Activated naive CD8-positive, alpha-beta T cell treated with anti-CD3 and anti-CD28 coated beads, Interleukin-2, amount 50 U/mL, for 16 hours (primary cell): ENCODE data around the gene CENPC.
"Not testable (repeated sequence)": the region's sequence is repeated elsewhere in the genome, so short reads cannot be mapped to it uniquely, and the experiment has no call there.

Source experiments
- DNase-seq: peaks from one replicate; pipeline ENCODE4 v3.0.0-alpha.2; 2020; ENCODE audit warnings: low read depth, low spot score

CENPC gene

GRCh38 chr4:67552146-67552792, 7.0 kb upstream of the CENPC start:
- DNase-seq = not testable (repeated sequence)

DNA sequence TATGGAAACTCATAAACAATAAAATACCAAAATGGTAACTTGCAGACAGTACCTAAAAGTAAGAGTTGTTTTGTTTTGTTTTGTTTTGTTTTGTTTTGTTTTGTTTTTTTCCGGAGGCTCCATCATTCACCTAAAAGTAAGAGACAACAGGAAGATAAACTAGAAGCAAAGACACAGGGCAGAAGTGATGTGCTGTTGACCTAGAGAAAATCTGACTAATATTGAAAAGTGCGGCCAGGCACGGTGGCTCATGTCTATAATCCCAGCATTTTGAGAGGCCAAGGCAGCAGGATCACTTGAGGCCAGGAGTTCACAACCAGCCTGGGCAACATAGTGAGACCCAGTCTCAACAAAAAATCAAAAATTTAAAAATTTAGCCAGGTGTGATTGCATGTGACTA, 5.6 kb upstream of the CENPC start:
- no peak for DNase-seq

DNA sequence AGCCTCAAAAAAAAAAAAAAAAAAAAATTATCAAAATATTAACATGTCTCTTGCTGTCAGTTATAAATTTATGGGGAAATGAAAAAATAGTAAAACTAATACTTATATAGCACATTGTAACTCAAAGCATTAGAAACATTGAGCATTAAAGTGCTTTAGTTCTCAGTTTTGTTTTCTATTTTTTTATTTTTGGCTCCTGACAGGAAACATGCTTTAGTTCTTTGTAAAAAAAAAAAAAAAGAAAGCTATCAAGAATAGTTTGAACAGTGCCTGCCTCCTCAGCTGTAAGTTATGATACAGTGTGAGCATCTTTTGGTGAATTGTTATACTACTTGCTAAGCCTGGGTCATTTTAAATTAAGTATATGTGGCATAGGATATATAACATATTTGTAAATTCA, 5.1 kb upstream of the CENPC start:
- DNase-seq = no peak

DNA sequence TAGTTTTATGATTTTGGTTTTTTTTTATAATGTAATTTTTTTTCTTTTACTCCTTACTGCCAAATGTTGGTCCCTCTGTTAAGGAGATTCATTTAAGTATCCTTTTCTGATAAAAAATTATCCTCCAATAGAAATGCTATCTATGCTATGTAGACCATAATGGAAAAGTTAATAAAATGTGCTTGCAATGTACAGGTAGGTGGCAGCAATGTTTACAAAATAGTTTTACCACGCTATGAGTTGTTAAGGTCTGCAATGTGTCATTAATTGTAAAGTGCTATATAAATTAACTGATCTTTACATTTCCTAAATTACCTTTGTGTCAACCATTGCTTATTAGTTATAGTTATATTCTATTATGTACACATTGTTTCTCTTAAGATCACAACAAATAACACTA, 3.8 kb upstream of the CENPC start:
- no peak for DNase-seq

DNA sequence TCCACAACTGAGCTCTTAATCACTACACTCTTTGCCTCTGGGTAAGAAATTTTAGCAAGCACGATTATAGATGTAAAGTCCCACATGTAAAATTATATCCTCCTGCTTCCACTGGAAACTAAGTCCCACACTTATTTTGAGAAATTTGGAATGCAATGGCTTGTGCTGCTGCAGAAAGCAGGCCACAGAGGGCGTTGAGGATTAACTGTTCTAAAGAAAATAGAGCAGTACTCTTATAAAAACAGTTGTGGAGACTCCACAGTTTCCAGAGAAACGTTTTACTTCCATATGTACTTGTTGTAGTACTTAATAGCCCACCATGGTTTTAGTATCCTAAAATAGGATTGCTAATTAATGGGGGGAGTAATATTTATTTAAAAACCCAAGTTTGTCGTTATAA, 1.7 kb upstream of the CENPC start:
- DNase-seq = no peak

- no peak for DNase-seq
Observed at GRCh38 chr4:67546004-67546356, 677 bp upstream of the CENPC start.

GRCh38 chr4:67542076-67542475, 3.2 kb downstream of the CENPC start:
- DNase-seq = no peak

- DNase-seq = no peak
Observed at GRCh38 chr4:67539830-67540229, 5.5 kb downstream of the CENPC start.

DNA sequence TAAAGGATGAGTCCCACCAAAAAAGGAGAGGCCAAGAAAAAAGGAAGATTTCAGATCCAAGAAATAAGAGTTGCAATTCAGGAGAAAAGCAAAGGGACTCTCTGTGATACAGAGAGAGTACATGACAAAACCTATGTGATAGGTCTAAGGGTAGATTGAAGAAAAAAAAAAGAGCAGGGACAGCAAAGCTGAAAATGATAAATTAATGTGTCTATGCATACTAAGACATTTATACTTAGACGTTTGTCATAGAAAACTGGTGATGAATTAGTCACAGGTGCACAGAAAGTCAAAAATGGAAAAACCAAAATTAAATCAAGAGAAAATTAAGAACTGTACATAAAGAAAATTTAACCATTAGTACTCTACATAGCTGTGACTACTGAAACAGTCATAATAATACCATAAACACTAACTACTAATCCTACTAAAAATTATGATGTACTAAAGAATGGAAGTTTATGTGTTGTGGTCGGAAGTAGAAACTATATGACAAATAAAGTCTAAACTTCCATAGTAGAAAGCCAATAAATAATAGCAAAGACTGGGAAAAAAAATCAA, 9.9 kb downstream of the CENPC start:
- no peak for DNase-seq

GRCh38 chr4:67533112-67533511, 12.2 kb downstream of the CENPC start:
- DNase-seq = no peak

DNA sequence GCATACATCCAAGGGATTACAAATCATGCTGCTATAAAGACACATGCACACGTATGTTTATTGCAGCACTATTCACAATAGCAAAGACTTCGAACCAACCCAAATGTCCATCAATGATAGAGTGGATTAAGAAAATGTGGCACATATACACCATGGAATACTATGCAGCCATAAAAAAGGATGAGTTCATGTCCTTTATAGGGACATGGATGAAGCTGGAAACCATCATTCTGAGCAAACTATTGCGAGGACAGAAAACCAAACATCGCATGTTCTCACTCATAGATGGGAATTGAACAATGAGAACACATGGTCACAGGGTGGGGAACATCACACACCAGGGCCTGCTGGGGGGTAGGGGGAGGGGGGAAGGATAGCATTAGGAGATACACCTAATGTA, 12.9 kb downstream of the CENPC start:
- not testable (repeated sequence) for DNase-seq

- DNase-seq = no peak
Observed at GRCh38 chr4:67531379-67531962, 13.8 kb downstream of the CENPC start.

DNA sequence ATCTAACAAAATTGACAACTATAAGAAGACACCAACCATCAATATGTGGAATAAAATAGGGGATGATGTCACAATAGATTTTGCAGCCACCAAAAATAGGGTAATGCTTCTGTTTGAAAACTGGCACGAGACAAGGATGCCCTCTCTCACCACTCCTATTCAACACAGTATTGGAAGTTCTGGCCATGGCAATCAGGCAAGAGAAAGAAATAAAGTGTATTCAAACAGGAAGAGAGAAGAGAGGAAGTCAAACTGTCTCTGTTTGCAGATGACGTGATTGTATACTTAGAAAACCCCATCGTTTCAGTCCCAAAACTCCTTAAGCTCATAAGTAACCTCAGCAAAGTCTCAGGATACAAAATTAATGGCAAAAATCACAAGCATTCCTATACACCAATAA, 21.2 kb downstream of the CENPC start:
- DNase-seq = not testable (repeated sequence)

GRCh38 chr4:67522851-67523671, 22.2 kb downstream of the CENPC start:
- DNase-seq = no peak

- DNase-seq = no peak
Observed at GRCh38 chr4:67522230-67522629, 23.1 kb downstream of the CENPC start.

- no peak for DNase-seq
Observed at GRCh38 chr4:67521506-67521905, 23.8 kb downstream of the CENPC start.

- DNase-seq = no peak
Observed at GRCh38 chr4:67520141-67520540, 25.2 kb downstream of the CENPC start.

DNA sequence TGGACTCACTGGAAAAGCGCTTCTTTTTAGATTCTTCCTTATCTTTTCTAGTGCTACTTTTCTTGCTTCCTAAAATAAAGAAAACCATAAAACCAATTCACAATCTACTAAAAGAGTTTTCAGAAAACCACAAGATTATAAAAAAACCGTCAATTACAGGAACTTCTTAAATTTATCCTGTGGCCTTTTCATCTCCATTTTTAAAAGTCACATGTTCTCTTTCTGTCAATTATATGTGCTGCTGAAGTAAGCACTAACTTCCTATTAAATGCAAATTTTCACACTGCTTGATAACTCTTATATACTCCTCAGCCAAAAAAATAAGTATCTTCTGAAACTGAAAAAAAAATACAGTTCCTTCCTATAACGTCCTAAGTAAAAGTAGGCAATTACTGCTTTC, 32.8 kb downstream of the CENPC start:
- DNase-seq = no peak

- no peak for DNase-seq
Observed at GRCh38 chr4:67500373-67500772, 44.9 kb downstream of the CENPC start.

GRCh38 chr4:67499799-67500198, 45.5 kb downstream of the CENPC start:
- DNase-seq = no peak

DNA sequence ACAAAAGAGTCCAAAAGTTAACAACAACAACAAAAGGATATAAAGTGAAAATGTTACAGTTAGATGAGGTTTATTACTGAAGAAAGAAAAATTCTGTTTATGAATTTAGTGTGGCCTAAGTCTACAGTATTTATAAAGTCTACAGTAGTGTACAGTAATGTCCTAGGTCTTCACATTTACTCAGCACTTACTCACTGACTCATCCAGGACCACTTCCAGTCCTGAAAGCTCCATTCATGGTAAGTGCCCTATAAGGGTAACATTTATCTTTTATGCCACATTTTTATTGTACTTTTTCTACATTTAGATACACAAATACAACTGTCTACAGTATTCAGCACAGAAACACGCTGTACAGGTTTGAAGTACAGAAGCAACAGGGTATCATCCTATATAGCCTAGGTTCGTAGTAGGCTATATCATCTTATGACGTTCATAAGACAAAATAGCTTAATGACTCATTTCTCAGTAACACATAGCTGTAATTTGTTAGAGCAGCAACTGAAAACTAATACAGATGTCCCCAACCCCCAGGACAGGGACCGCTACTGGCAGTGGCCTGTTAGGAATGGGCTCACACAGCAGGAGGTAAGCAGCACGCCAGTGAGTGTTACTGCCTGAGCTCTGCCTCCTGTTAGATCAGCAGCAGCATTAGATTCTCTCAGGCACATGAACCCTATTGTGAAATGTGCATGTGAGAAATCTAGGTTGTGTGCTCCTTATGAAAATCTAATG, 61.3 kb downstream of the CENPC start:
- DNase-seq = no peak

DNA sequence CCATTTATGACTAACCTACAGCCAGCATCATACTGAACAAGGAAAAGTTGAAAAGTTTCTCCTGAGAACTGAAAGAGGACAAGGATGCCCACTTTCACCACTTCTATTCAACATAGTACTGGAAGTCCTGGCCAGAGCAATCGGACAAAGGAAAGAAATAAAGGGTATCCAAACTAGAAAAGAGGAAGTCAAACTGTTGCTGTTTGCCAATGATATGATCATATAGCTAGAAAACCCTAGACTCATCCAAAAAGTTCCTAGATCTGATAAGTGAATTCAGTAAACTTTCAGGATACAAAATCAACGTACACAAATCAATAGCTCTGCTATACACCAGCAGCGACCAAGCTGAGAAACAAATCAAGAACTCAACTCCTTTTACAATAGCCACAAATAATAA, 64.5 kb downstream of the CENPC start:
- DNase-seq = no peak
